ENCODE measurements around the gene SYNPO.

Gene SYNPO

DNA sequence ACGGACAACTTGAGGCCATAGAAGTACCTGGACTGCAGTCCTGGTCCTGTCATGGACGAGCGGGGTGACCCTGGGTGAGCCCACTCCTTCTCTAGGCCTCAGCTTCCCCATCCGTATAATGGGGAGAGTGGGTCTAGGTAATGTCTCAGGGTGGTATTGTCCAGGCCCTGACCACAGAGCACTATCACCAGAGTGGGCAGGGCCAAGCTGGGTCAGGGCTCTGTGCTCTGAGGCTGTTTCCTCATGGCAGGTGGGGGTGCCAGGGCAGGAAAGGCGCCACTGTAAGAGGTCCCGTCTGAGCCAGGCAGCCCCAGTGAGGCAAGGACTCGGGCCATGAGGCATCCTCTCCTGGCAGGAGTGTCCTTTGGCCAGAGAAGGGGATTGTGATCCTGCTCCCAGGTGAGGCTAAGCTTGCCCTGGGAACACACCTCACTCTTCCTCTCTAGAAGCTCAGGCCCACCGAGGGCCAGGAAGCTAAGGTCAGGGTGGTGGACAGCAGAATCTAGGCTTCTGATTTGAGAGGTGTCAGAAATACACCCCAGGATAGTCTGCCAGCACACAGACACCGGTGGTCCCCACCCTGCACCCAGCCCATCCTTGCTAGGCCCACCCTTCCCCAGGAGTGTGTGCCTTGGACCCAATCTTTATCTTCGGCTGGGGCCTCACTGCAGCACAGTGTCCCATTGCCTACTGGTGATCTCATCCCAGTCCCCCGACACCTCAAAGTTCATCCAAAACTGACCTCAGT, 19.1 kb downstream of the SYNPO start:
- DNase-seq = peak; percentile 15

- DNase-seq = no peak
Measured at GRCh38 chr5:150660108-150660831, 19.8 kb downstream of the SYNPO start.

- no peak for DNase-seq
Measured at GRCh38 chr5:150661086-150661485, 20.6 kb downstream of the SYNPO start, which contains the start of gene MYOZ3. Gene MYOZ3, plus strand, starts transcription at chr5:150661251. Its CDS starts 1,691 bp downstream, at chr5:150662942.

GRCh38 chr5:150661821-150662596, 21.5 kb downstream of the SYNPO start:
- no peak for DNase-seq

GRCh38 chr5:150662731-150663516, 22.5 kb downstream of the SYNPO start:
- DNase-seq = no peak

GRCh38 chr5:150663936-150664335, 23.5 kb downstream of the SYNPO start:
- no peak for DNase-seq

DNA sequence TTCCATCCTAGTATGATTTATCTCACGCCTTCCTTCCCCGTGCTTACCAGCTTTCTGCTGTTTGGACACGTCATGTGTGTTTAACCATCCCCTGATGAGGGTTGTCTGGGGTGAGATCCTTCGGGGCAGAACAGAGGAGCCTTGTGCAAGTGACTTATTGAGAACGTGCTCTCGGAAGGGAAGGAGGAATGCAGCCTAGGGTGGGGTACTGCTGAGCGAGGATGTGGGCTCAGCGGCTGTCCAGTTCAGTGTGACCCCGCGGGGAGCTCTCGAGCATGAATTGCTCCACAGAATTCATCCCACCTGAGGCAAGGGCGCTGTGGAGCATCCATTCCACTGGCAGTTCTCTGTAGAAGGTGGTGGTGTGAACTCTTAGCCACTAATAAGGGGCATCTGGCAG, 24.6 kb downstream of the SYNPO start:
- DNase-seq = no peak

DNA sequence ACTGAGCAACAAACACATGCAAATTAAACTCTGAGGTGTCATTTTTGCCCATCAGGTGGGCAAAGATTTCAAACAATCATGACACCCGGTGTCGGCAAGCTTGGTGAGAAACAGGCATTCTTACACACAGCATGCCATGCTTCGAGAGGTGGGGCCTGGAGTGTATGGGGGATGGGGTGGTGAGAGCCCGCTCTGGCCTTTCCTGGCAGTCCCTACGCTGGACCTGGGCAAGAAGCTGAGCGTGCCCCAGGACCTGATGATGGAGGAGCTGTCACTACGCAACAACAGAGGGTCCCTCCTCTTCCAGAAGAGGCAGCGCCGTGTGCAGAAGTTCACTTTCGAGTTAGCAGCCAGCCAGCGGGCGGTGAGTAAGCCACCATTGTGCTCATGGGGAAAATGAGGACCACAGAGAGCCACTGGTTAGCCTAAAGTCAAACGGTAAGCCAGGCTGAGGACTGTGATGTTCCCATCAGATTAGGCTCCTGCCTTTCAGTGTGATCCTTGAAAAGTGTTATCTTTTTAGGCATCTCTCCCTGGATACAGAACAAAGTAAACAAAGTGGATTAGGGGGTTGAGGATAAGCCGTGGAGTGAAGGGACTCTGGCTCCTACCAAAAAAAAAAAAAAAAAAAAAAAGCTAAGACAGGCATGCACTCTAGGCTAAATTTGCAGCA, 30.0 kb downstream of the SYNPO start:
- no peak for DNase-seq

DNA sequence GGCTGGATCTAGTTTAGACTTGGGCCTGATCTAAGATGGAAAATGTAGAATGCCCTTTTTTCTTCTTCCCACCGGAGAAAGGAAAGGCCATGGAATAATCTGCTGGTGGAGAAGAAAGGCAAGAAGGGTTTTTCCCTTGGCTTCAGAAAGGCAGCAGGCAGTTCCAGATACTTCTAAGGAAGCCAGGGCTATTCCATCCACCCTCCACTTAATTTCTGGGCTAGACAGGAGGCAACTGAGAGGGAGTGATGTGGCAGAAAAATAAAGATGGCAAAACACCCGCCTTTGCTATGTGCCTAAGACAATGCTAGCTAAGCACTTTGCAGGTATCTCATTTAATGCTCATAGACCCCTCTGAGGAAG, 30.5 kb downstream of the SYNPO start:
- peak; percentile 38 for DNase-seq

GRCh38 chr5:150671509-150672236, 31.2 kb downstream of the SYNPO start:
- peak; percentile 35 for DNase-seq

GRCh38 chr5:150672237-150672883, 31.9 kb downstream of the SYNPO start:
- DNase-seq = peak; percentile 82

GRCh38 chr5:150672884-150673275, 32.4 kb downstream of the SYNPO start:
- no peak for DNase-seq

DNA sequence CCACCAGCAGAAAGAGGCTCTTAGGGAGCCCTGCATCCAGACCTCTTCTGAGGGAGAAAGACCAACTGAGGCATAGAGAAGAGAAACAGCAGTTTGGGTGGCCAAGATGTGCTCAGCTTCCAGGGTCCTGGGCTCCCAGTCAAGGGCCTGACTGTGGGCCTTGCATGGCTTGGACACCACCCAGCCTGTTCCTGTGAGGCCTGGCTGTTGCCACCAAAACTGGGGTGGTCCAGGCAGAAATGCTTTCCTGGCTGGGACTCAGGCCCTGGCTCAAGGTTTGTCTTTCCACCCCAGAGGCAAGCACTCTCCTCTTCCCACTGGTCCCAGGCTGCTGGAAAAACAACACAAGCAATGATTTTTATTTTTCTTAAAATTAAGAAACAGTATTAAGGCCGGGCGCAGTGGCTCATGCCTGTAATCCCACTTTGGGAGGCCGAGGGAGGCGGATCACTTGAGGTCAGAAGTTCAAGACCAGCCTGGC, 33.9 kb downstream of the SYNPO start:
- peak; percentile 93 for DNase-seq

GRCh38 chr5:150675069-150675468, 34.6 kb downstream of the SYNPO start:
- no peak for DNase-seq

- DNase-seq = no peak
Measured at GRCh38 chr5:150676578-150676977, 36.1 kb downstream of the SYNPO start.

DNA sequence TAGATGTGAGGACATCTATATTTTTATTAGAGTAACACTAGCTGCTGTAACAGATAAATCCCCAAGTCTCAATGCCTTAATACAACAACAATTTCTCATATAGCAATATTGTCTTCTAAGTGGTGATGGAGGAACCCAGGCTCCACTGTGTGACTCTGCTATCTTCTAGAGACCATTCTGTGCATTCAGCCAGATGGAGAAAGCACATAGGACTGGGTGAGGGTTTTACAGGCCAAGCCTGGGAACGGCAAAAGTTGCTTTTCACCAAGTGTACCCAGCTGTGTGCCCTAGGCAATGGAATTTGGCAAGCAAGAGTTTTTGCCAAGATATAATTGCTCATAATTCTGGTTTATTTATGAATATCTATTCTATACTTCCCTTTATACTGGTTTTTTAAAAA, 48.7 kb downstream of the SYNPO start:
- no peak for DNase-seq

- no peak for DNase-seq
Measured at GRCh38 chr5:150690760-150691159, 50.3 kb downstream of the SYNPO start.

DNA sequence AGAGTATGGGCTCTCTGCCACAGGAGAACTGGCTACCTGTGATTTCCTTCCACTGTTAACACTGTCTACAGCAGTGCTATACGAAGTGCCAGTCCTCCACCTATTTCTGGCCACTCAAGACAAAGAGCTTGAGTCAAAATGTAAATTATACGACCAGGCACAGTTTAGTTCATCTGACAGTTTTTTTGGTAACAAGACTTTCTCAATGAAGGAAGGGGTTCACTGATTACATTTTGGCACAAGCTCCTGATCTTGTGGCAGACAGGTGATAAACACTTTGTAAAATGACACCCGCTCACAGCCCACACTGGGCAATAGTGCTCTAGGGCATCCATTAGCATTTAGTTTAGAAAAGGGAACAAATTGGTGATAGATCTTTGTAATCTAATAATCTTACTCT, 51.8 kb downstream of the SYNPO start:
- no peak for DNase-seq

DNA sequence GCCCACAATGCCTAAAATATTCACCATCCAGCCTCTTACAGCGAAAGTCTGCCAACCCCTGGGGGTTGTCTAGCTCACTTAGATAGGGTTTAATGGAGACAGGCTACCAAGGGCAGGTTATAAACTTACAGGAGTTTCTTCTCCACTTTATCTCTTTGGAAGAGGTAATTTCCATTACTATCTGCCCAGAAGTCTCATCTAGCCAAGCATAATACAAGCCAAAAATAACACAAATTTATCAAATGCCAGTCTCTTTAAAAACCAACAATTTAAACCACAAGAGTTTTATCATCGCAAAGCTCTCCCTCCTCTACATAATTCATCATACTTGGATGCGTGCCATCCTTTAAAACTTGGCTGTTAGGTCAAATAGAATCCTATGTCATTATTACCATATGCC, 54.2 kb downstream of the SYNPO start:
- DNase-seq = no peak

- DNase-seq = no peak
Measured at GRCh38 chr5:150700246-150700593, 59.8 kb downstream of the SYNPO start.

All from right hindlimb (tissue), 1 donor.